ENCODE data around the gene UBE3B.

- no peak for TF ChIP-seq CTCF (IDR thresholded peaks at IDR 0.05; ENCODE audit: low read length)
- no peak for TF ChIP-seq EZH2 (IDR thresholded peaks at IDR 0.05; ENCODE audit: borderline replicate concordance, low read length)
Observed at GRCh38 chr12:109460538-109460937, 16.9 kb upstream of the UBE3B start.

Measured in OCI-LY1 (cell line).